ENCODE data around the gene POLH.

The POLH gene

GRCh38 chr6:43604174-43604573, 28.2 kb downstream of the POLH start:
- no peak for TF ChIP-seq CTCF (IDR thresholded peaks at IDR 0.05; ENCODE audit: insufficient read depth, low read depth, low read length, missing control alignments)
- DNase-seq (ENCODE audit: low read depth), result peak; percentile 83
- H3K4me3 ChIP-seq (ENCODE audit: low read length), result no peak overlapping the region

GRCh38 chr6:43606019-43606418, 30.0 kb downstream of the POLH start:
- no peak overlapping the region for H3K4me3 ChIP-seq (ENCODE audit: low read length)
- no peak for TF ChIP-seq CTCF (IDR thresholded peaks at IDR 0.05; ENCODE audit: insufficient read depth, low read depth, low read length, missing control alignments)
- DNase-seq (ENCODE audit: low read depth), result no peak

- H3K4me3 ChIP-seq (ENCODE audit: low read length), result no peak overlapping the region
- DNase-seq (ENCODE audit: low read depth), result peak; percentile 77
- peak; percentile 86 for TF ChIP-seq CTCF (IDR thresholded peaks at IDR 0.05; ENCODE audit: insufficient read depth, low read depth, low read length, missing control alignments)
Observed at GRCh38 chr6:43608310-43608763, 32.4 kb downstream of the POLH start.

- no peak for DNase-seq (ENCODE audit: low read depth)
- TF ChIP-seq CTCF (IDR thresholded peaks at IDR 0.05; ENCODE audit: insufficient read depth, low read depth, low read length, missing control alignments), result no peak
- no peak overlapping the region for H3K4me3 ChIP-seq (ENCODE audit: low read length)
Observed at GRCh38 chr6:43608807-43609206, 32.8 kb downstream of the POLH start.

- TF ChIP-seq CTCF (IDR thresholded peaks at IDR 0.05; ENCODE audit: insufficient read depth, low read depth, low read length, missing control alignments), result no peak
- H3K4me3 ChIP-seq (ENCODE audit: low read length), result no peak overlapping the region
- no peak for DNase-seq (ENCODE audit: low read depth)
Observed at GRCh38 chr6:43609402-43609801, 33.4 kb downstream of the POLH start.

- TF ChIP-seq CTCF (IDR thresholded peaks at IDR 0.05; ENCODE audit: insufficient read depth, low read depth, low read length, missing control alignments), result no peak
- DNase-seq (ENCODE audit: low read depth), result no peak
- no peak overlapping the region for H3K4me3 ChIP-seq (ENCODE audit: low read length)
Observed at GRCh38 chr6:43610431-43610830, 34.4 kb downstream of the POLH start.

- no peak overlapping the region for H3K4me3 ChIP-seq (ENCODE audit: low read length)
- DNase-seq (ENCODE audit: low read depth), result no peak
- TF ChIP-seq CTCF (IDR thresholded peaks at IDR 0.05; ENCODE audit: insufficient read depth, low read depth, low read length, missing control alignments), result no peak
Observed at GRCh38 chr6:43613721-43614395, 37.9 kb downstream of the POLH start.

All from epithelial cell of esophagus (primary cell).